ENCODE measurements around the gene CMTM8.
"Not testable (repeated sequence)": the region's sequence is repeated elsewhere in the genome, so short reads cannot be mapped to it uniquely, and the experiment has no call there.

CMTM8 gene

DNA sequence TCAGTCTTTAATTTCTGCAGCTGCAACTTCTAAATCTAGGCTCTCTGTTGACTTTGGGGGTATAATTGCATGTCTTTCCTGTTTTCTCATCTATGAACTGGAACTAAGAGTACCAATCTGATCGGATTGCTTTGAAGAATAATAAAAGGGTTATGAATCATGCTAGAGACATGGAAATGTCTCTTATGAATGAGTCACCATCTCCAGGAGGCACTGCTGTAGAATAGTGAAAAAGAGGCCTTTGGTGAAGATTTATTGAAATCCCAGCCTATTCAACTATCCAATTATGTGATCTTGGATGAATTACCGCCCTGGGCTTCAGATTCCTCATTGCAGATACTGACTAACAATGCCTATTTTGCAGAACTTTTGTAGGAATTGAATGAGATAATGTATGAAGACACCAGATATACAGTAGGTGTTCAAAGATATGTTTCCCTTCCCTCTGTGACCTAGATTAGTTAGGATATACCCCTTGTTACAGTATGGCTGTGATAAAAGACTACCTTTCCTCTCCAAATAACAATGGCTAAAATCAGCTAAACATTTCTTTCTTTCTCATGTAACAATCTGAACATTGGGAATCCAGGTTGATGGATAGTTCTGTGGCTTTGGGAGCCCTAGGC lies 11.5 kb upstream of the CMTM8 start:
- Histone ChIP-seq H3K27ac (ENCODE audit: low read length) (no peak overlapping the region), H4K20me1 (ENCODE audit: insufficient read depth, low read length) (no peaks in the 10 kb centered on the region), H3K9me3 (ENCODE audit: insufficient read depth, low read length, severe bottlenecking) (no peaks in the 10 kb centered on the region), H3K9ac (ENCODE audit: low read depth, low read length) (no peak overlapping the region), H3K4me1 (ENCODE audit: insufficient read depth, low read length) (no peaks in the 10 kb centered on the region), H3K4me3 (ENCODE audit: low read depth in 1 of 2, low read length in 2 of 2) (no peak overlapping the region), H3K36me3 (ENCODE audit: insufficient read depth, low read length) (no peaks in the 10 kb centered on the region), H2AFZ (ENCODE audit: low read depth, low read length) (no peak overlapping the region), H3K27me3 (ENCODE audit: insufficient read depth, low read length, poor library complexity) (no peaks in the 10 kb centered on the region), H3K79me2 (ENCODE audit: insufficient read depth, low read length) (no peaks in the 10 kb centered on the region), H3K4me2 (ENCODE audit: insufficient read depth, low read length) (no peak overlapping the region)
- ATAC-seq (ENCODE audit: insufficient read depth, low read depth) (no peak), DNase-seq (no peak)
- TF ChIP-seq, protein P1, sequence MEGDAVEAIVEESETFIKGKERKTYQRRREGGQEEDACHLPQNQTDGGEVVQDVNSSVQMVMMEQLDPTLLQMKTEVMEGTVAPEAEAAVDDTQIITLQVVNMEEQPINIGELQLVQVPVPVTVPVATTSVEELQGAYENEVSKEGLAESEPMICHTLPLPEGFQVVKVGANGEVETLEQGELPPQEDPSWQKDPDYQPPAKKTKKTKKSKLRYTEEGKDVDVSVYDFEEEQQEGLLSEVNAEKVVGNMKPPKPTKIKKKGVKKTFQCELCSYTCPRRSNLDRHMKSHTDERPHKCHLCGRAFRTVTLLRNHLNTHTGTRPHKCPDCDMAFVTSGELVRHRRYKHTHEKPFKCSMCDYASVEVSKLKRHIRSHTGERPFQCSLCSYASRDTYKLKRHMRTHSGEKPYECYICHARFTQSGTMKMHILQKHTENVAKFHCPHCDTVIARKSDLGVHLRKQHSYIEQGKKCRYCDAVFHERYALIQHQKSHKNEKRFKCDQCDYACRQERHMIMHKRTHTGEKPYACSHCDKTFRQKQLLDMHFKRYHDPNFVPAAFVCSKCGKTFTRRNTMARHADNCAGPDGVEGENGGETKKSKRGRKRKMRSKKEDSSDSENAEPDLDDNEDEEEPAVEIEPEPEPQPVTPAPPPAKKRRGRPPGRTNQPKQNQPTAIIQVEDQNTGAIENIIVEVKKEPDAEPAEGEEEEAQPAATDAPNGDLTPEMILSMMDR (IDR thresholded peaks at IDR 0.05; ENCODE audit: borderline replicate concordance, extremely low read depth, low read length, poor library complexity, severe bottlenecking): no peak
- TF ChIP-seq EZH2 (IDR thresholded peaks at IDR 0.05; ENCODE audit: borderline replicate concordance, low read depth, low read length, severe bottlenecking): no peak

DNA sequence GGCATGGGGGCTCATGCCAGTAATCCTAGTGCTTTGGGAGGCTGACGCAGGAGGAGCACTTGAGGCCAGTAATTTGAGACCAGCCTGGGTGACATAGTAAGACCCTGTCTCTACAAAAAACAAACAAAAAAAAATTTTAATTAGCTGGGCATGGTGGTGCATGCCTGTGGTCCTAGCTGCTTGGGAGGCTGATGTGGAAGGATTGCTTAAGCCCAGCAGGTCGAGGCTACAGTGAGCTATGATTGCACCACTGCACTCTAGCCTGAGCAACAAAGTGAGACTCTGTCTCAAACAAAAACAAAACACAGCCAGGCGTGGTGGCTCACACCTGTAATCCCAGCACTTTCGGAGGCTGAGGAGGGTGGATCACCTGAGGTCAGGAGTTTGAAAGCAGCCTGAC lies 9.7 kb upstream of the CMTM8 start:
- not testable (repeated sequence) for H3K79me2 ChIP-seq (ENCODE audit: insufficient read depth, low read length); H3K27ac ChIP-seq (ENCODE audit: low read length); H3K36me3 ChIP-seq (ENCODE audit: insufficient read depth, low read length); H3K27me3 ChIP-seq (ENCODE audit: insufficient read depth, low read length, poor library complexity); H3K4me2 ChIP-seq (ENCODE audit: insufficient read depth, low read length); H4K20me1 ChIP-seq (ENCODE audit: insufficient read depth, low read length); DNase-seq; H3K9ac ChIP-seq (ENCODE audit: low read depth, low read length); ATAC-seq (ENCODE audit: insufficient read depth, low read depth); H3K4me1 ChIP-seq (ENCODE audit: insufficient read depth, low read length); H2AFZ ChIP-seq (ENCODE audit: low read depth, low read length); H3K4me3 ChIP-seq (ENCODE audit: low read depth in 1 of 2, low read length in 2 of 2); H3K9me3 ChIP-seq (ENCODE audit: insufficient read depth, low read length, severe bottlenecking)

DNA sequence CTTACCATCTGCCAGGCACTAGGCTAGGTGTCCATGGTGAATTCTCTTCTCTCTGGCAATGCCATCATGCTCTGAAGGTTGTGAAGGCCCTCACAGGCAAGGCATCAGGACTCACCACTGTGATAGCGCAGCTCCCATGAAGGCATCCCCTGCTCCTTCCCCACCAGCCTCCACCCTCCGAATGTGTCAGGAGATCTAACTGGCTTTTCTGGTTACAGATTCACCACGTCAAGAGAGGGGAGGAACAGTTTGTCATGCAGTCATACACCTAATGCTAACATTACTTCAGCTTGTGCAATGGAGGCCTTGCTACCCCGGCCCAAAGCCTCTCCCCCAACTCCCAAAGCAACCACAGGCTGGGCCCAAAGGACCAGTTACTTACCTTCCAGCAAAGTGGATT lies 8.9 kb upstream of the CMTM8 start:
- no peaks in the 10 kb centered on the region for H3K9me3 ChIP-seq (ENCODE audit: insufficient read depth, low read length, severe bottlenecking)
- DNase-seq (no peak), ATAC-seq (ENCODE audit: insufficient read depth, low read depth) (no peak)
- H3K9ac ChIP-seq (ENCODE audit: low read depth, low read length): no peak overlapping the region
- H3K36me3 ChIP-seq (ENCODE audit: insufficient read depth, low read length): no peaks in the 10 kb centered on the region
- H3K79me2 ChIP-seq (ENCODE audit: insufficient read depth, low read length): no peaks in the 10 kb centered on the region
- no peak overlapping the region for H3K4me2 ChIP-seq (ENCODE audit: insufficient read depth, low read length)
- no peak overlapping the region for H2AFZ ChIP-seq (ENCODE audit: low read depth, low read length)
- TF ChIP-seq, protein P1 (IDR thresholded peaks at IDR 0.05; ENCODE audit: borderline replicate concordance, extremely low read depth, low read length, poor library complexity, severe bottlenecking): no peak
- H4K20me1 ChIP-seq (ENCODE audit: insufficient read depth, low read length): no peaks in the 10 kb centered on the region
- no peaks in the 10 kb centered on the region for H3K27me3 ChIP-seq (ENCODE audit: insufficient read depth, low read length, poor library complexity)
- H3K4me1 ChIP-seq (ENCODE audit: insufficient read depth, low read length): no peaks in the 10 kb centered on the region
- H3K27ac ChIP-seq (ENCODE audit: low read length): no peak overlapping the region
- H3K4me3 ChIP-seq (ENCODE audit: low read depth in 1 of 2, low read length in 2 of 2): no peak overlapping the region

DNA sequence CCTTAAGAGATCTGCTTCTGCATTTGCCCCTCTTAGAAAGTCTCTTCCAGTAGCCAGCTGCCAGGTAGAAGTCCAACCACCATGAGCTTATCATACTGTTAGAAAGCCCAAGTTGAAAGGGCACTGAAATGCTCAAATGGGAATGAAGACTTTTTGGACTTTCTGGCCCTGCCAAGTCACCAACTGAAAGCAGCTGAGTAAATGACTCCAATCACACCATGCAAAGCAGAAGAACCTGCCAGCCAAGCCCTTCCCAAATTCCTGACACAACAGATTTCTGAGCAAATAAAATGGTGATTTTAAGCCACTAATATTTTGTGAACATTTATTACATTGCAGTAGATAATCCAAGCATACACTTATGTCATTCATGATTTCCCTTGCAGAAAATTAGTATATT lies 2.1 kb upstream of the CMTM8 start:
- ATAC-seq (ENCODE audit: insufficient read depth, low read depth): no peak
- H3K4me1 ChIP-seq (ENCODE audit: insufficient read depth, low read length): peaks cover 31% of the 10 kb centered on the region
- H4K20me1 ChIP-seq (ENCODE audit: insufficient read depth, low read length): peaks cover 3% of the 10 kb centered on the region; the same call in 1 of the 2 replicates
- H3K9me3 ChIP-seq (ENCODE audit: insufficient read depth, low read length, severe bottlenecking): no peaks in the 10 kb centered on the region
- no peak overlapping the region for H3K9ac ChIP-seq (ENCODE audit: low read depth, low read length)
- H3K79me2 ChIP-seq (ENCODE audit: insufficient read depth, low read length): peaks cover 11% of the 10 kb centered on the region
- H3K4me2 ChIP-seq (ENCODE audit: insufficient read depth, low read length): no peak overlapping the region
- DNase-seq: no peak
- H3K4me3 ChIP-seq (ENCODE audit: low read depth in 1 of 2, low read length in 2 of 2): no peak overlapping the region
- H3K27me3 ChIP-seq (ENCODE audit: insufficient read depth, low read length, poor library complexity): no peaks in the 10 kb centered on the region
- no peak overlapping the region for H2AFZ ChIP-seq (ENCODE audit: low read depth, low read length)
- no peaks in the 10 kb centered on the region for H3K36me3 ChIP-seq (ENCODE audit: insufficient read depth, low read length)
- no peak overlapping the region for H3K27ac ChIP-seq (ENCODE audit: low read length)
- TF ChIP-seq, protein P1 (IDR thresholded peaks at IDR 0.05; ENCODE audit: borderline replicate concordance, extremely low read depth, low read length, poor library complexity, severe bottlenecking): no peak
- TF ChIP-seq EZH2 (IDR thresholded peaks at IDR 0.05; ENCODE audit: borderline replicate concordance, low read depth, low read length, severe bottlenecking): no peak
